ENCODE measurements around the gene BTG4. TPM values are rescaled to one million over a fixed set of nuclear protein-coding genes. Genes with fewer than 3 reads are reported as not detected.

BTG4 gene
- total RNA-seq, 1 donor from 2014 or later = not detected

GRCh38 chr11:111510311-111510710 is 1.9 kb downstream of the BTG4 start:
- H3K36me3 ChIP-seq = no peaks in the 10 kb centered on the region
- H3K27ac ChIP-seq = no peak overlapping the region
- peaks cover 0 to 11% of the 10 kb centered on the region in 2 donors for H3K4me1 ChIP-seq
- no peak for TF ChIP-seq CTCF (IDR thresholded peaks at IDR 0.05)
- H3K27me3 ChIP-seq = no peaks in the 10 kb centered on the region
- no peak overlapping the region for H3K4me3 ChIP-seq
- DNase-seq (ENCODE audit: low spot score in 2 of 2) = no peak
- no peaks in the 10 kb centered on the region for H3K9me3 ChIP-seq
- intact Hi-C loops (cut with DNase I) = no loop called here

- intact Hi-C loops (cut with DNase I) = no loop called here
- H3K4me1 ChIP-seq = no peaks in the 10 kb centered on the region
- TF ChIP-seq CTCF (IDR thresholded peaks at IDR 0.05) = no peak
- H3K27ac ChIP-seq = no peak overlapping the region
- H3K4me3 ChIP-seq = no peak overlapping the region
- H3K27me3 ChIP-seq = no peaks in the 10 kb centered on the region
- no peaks in the 10 kb centered on the region for H3K36me3 ChIP-seq
- no peak for DNase-seq (ENCODE audit: low spot score in 2 of 2)
- H3K9me3 ChIP-seq = no peaks in the 10 kb centered on the region
Measured at GRCh38 chr11:111502611-111503010, 9.6 kb downstream of the BTG4 start.

DNA sequence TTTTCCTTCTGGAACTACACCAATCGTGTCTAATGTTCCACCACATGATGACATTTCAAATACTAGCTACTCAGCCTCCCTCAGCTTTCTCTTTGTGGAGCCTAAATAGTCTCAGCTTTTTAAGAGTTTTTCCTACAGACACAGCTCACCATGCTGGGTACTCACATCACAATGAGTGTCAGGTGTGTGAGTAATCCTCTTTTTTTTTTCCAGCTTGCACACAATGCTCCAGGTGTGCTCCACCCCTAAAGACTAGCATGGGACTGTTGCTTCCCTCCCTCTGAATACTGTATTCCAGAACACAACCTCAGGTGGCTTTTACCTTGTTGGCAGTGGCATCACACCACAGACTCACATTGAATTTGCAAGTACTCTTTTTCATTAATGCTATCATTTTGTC is 11.7 kb downstream of the BTG4 start:
- no peak for TF ChIP-seq CTCF (IDR thresholded peaks at IDR 0.05)
- H3K9me3 ChIP-seq = no peaks in the 10 kb centered on the region
- intact Hi-C loops (cut with DNase I) = no loop called here

DNA sequence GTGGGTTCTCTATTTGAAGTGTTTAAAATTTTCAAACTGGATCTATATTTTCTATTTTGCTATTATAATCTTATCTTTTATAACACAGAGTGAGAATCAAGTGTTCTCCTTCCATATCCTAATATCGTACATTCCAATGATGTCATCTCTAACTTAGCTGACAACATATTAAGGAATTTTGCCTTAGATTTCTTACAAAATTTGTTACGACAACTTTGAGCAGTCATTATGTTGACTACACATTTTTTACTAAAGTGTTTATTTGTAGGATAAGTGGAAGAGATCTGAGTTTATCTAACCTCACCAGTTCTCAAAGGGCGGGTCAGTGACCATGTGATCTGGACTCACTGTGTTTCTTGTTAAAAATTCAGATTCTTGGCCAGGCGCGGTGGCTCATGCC is 12.7 kb downstream of the BTG4 start:
- intact Hi-C loops (cut with DNase I) = no loop called here
- H3K27ac ChIP-seq = no peak overlapping the region
- H3K9me3 ChIP-seq = no peaks in the 10 kb centered on the region
- H3K4me1 ChIP-seq = no peaks in the 10 kb centered on the region
- no peaks in the 10 kb centered on the region for H3K36me3 ChIP-seq
- no peak overlapping the region for H3K4me3 ChIP-seq
- H3K27me3 ChIP-seq = no peaks in the 10 kb centered on the region
- TF ChIP-seq CTCF (IDR thresholded peaks at IDR 0.05) = no peak
- DNase-seq (ENCODE audit: low spot score in 2 of 2) = no peak

More for the DNA sequence above, 11.7 kb downstream of the BTG4 start:
- no peak for DNase-seq (ENCODE audit: low spot score in 2 of 2)
- no peak overlapping the region for H3K27ac ChIP-seq
- H3K4me3 ChIP-seq = no peak overlapping the region
- H3K27me3 ChIP-seq = no peaks in the 10 kb centered on the region
- no peaks in the 10 kb centered on the region for H3K36me3 ChIP-seq
- no peaks in the 10 kb centered on the region for H3K4me1 ChIP-seq

GRCh38 chr11:111494040-111494439 is 18.1 kb downstream of the BTG4 start:
- Histone ChIP-seq H3K4me1 (no peaks in the 10 kb centered on the region), H3K9me3 (no peaks in the 10 kb centered on the region), H3K4me3 (no peak overlapping the region), H3K27ac (no peak overlapping the region), H3K27me3 (no peaks in the 10 kb centered on the region), H3K36me3 (no peaks in the 10 kb centered on the region)
- intact Hi-C loops (cut with DNase I) = no loop called here
- TF ChIP-seq CTCF (IDR thresholded peaks at IDR 0.05) = no peak
- DNase-seq (ENCODE audit: low spot score in 2 of 2) = no peak

- Histone ChIP-seq H3K27ac (no peak overlapping the region), H3K9me3 (peaks cover 0 to 8% of the 10 kb centered on the region in 2 donors), H3K4me1 (no peaks in the 10 kb centered on the region), H3K4me3 (no peak overlapping the region), H3K27me3 (no peaks in the 10 kb centered on the region), H3K36me3 (no peaks in the 10 kb centered on the region)
- TF ChIP-seq CTCF (IDR thresholded peaks at IDR 0.05) = no peak
- intact Hi-C loops (cut with DNase I) = no loop called here
- no peak for DNase-seq (ENCODE audit: low spot score in 2 of 2)
Measured at GRCh38 chr11:111490496-111490895, 21.7 kb downstream of the BTG4 start.
